ENCODE data around the gene LAMTOR3.

Gene LAMTOR3

GRCh38 chr4:99915449-99915848, 21.2 kb upstream of the LAMTOR3 start:
- TF ChIP-seq CTCF (conservative IDR thresholded peaks at IDR 0.05; ENCODE audit: low read length): no peak
- H3K4me3 ChIP-seq (ENCODE audit: low read length): no peak overlapping the region
- no peak for DNase-seq (ENCODE audit: low read depth)

GRCh38 chr4:99894998-99895397, 771 bp upstream of the LAMTOR3 start:
- peak overlapping the region; percentile 62 for H3K4me3 ChIP-seq (ENCODE audit: low read length)
- TF ChIP-seq CTCF (conservative IDR thresholded peaks at IDR 0.05; ENCODE audit: low read length): no peak
- DNase-seq (ENCODE audit: low read depth): no peak

- TF ChIP-seq CTCF (conservative IDR thresholded peaks at IDR 0.05; ENCODE audit: low read length): no peak
- peak overlapping the region; percentile 90 for H3K4me3 ChIP-seq (ENCODE audit: low read length)
- peak; percentile 4 for DNase-seq (ENCODE audit: low read depth)
Observed at GRCh38 chr4:99893839-99894160, 427 bp downstream of the LAMTOR3 start.

- H3K4me3 ChIP-seq (ENCODE audit: low read length): peak overlapping the region; percentile 90
Observed at GRCh38 chr4:99893029-99893428, 1.2 kb downstream of the LAMTOR3 start.

GRCh38 chr4:99891351-99891750, 2.9 kb downstream of the LAMTOR3 start:
- no peak for DNase-seq (ENCODE audit: low read depth)
- no peak for TF ChIP-seq CTCF (conservative IDR thresholded peaks at IDR 0.05; ENCODE audit: low read length)
- H3K4me3 ChIP-seq (ENCODE audit: low read length): no peak overlapping the region

More at GRCh38 chr4:99893029-99893428, 1.2 kb downstream of the LAMTOR3 start:
- no peak for TF ChIP-seq CTCF (conservative IDR thresholded peaks at IDR 0.05; ENCODE audit: low read length)
- DNase-seq (ENCODE audit: low read depth): no peak

GRCh38 chr4:99887837-99888236, 6.4 kb downstream of the LAMTOR3 start:
- DNase-seq (ENCODE audit: low read depth): peak; percentile 41
- H3K4me3 ChIP-seq (ENCODE audit: low read length): no peak overlapping the region
- TF ChIP-seq CTCF (conservative IDR thresholded peaks at IDR 0.05; ENCODE audit: low read length): no peak

- no peak for TF ChIP-seq CTCF (conservative IDR thresholded peaks at IDR 0.05; ENCODE audit: low read length)
- H3K4me3 ChIP-seq (ENCODE audit: low read length): no peak overlapping the region
- DNase-seq (ENCODE audit: low read depth): no peak
Observed at GRCh38 chr4:99886146-99886545, 8.1 kb downstream of the LAMTOR3 start.
